HG02571 (cell line): ENCODE measurements around the gene NUTM2F.
"Not testable (repeated sequence)": the region's sequence is repeated elsewhere in the genome, so short reads cannot be mapped to it uniquely, and the experiment has no call there.

Experiments used
- ATAC-seq: cut with Tn5 transposase; IDR thresholded peaks from one replicate; pipeline ENCODE4 v1.9.1; 2021; ENCODE audit warnings: mild to moderate bottlenecking, moderate library complexity; ENCODE audit not compliant: unreplicated experiment

Gene NUTM2F, protein sequence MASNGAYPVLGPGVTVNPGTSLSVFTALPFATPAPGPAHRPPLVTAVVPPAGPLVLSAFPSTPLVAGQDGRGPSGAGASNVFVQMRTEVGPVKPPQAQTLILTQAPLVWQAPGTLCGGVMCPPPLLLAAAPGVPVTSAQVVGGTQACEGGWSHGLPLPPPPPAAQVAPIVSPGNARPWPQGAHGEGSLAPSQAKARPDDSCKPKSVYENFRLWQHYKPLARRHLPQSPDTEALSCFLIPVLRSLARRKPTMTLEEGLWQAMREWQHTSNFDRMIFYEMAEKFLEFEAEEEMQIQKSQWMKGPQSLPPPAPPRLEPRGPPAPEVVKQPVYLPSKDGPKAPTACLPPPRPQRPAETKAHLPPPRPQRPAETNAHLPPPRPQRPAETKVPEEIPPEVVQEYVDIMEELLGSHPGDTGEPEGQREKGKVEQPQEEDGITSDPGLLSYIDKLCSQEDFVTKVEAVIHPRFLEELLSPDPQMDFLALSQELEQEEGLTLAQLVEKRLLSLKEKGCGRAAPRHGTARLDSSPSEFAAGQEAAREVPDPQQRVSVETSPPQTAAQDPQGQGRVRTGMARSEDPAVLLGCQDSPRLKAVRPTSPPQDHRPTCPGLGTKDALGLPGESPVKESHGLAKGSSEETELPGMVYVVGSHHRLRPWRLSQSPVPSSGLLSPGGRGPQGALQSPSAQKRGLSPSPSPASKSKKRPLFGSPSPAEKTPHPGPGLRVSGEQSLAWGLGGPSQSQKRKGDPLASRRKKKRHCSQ

DNA sequence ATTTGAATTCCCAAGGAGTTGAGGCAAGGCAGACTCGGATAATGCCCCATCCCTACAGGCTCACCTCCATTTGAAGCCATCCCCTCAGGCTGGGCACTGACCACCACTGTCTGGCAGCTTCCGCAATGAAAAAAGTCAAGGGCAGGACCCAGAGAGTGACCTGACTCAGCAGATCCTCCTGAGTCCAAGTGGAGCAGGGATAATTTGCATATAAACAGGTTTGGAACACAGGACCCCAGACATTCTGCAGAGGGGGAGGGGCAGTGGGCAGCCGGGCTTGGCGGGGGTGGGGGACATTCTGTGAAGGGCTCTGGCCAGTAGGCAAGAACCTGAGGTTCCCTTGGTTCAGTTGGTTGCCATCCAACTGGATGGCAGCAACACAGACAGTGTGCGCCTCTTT lies at the start of gene NUTM2F:
Gene NUTM2F (minus strand): TSS at position 101 of the 400 bp plus-strand sequence. CDS start 21 bp downstream, at position 80.
- not testable (repeated sequence) for ATAC-seq

DNA sequence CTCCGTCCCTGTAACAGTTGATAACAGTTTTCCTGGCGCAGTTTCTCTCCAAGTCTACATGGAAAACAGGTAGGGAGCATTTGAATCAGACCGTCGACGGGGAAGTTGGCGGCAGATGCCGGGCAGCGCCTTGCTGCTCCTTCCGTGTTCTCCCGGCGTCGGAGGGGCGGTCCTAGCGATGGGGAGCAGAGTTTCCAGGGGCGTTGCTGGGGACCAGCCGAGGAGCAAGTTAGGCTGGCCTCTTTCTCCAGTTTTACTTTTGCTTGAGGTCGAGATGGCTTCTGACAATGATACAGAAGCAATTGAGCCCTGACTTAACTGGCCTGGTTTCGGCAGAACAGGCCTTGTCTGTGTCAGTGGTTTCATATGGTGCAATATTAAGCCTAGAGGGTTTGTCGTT lies 46.8 kb upstream of the NUTM2F start:
- ATAC-seq = peak; percentile 69

DNA sequence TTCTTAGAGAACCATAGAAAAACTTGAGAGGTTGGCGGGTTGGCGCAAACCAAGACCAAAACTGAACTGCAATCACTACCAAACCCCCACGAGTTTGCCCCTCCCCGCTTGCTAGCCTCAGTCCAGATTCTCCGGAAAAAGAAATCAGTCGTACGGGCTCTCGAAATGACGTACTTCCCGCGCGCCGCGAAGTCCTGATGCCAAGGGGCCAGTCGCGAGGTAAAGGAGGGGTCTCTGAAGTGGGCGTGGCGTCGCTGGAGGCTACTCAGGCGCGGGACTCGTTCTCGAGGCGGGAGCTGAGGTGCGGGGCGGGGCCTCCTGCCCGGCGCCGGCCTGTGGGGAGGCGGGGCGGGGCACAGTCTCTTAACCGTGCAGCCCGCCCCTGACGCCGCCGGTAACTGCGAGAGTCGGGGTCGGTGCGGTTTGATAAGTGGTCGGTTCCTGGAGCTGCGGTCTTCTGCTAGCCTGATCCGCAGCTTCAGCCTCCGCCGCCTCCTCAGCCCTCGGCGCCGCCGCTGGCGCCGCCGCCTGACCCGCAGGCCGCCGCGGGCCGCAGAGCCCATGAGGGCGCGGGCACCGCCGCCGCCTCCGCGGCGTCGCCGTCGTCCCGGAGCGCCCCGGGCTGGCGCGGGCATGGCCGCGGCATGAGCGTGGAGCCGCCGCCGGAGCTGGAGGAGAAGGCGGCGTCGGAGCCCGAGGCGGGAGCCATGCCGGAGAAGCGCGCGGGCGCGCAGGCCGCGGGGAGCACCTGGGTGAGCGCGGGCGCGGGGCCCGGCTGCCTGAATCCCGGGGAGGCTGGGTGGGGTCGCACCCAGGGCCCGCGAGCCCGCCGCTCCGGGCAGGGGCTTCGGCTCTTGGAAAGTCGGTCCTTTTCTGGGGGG lies 46.0 kb upstream of the NUTM2F start:
- peak; percentile 87 for ATAC-seq

DNA sequence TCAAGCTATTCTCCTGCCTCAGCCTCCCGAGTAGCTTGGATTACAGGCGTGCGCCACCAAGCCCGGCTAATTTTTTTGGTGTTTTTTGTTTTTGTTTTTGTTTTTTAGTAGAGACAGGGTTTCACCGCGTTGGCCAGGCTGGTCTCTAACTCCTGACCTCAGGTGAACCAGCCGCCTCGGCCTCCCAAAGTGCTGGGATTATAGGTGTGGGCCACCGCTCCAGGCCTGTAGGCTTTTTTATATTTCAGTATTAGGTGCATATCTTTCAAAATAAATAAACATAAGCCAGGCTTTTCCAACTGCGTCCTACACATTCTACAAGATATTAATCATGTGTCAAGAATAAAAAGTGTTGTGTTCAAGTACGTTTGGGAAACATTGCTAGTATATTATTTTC lies 45.3 kb upstream of the NUTM2F start:
- not testable (repeated sequence) for ATAC-seq

DNA sequence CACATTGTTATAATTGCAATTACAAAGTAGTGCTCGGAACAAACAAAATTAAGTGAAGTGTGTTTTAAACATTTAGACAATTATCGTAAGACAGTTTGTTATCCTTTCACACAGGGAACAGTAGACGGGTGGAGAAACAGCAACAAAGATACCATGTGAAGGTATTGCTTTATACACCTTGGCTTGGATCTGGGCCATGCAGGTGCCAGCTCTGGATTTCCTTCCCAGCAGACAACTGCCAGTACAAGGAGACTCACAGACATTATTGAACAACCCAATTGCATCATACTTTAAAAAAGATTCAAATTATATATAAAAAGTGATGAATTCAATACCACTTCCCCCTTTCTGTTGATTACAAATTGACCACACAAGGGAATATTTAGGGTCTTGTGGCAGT lies 41.8 kb upstream of the NUTM2F start:
- ATAC-seq = not testable (repeated sequence)

DNA sequence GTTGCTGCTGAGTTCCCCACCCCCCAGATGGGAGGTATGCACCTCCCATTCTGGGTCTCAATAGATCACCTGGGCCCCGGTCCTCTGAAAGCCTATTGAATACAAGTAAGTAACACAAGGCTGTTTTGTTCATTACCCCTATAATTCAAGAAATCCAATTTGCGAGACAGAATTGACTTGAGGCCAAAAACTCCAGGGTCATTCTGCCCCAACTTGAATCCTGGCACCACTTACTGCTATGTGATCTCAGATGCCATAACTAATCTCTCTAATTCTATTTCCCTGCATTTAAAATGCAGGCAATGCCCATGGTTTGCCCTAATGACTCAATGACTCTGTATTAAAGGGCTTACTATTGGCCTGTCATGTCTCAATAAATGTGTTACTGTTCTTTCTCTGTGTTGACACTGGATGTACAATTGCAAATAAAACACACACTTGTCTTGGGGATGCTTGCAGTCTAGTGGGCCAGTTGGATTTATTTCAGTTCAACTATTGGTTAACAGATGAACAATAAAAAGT lies 35.7 kb upstream of the NUTM2F start:
- not testable (repeated sequence) for ATAC-seq

DNA sequence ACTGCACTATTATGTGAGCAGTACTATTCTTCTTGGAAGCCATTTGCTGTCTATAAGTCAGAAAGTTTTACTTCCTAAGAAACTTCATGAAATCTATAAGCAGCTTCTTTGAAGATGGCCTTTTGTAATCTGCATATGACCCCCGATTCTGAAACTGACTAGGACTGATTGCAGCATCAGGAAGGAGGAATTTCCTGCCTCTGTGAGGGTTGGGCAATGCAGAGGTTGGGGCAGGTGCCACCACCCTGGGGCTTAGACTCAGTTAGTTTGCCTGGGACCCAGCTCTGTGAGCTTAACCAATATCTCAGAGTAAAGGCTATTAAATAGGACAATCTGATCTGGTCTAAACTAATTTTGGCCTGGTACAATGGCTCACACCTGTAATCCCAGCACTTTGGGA lies 28.7 kb upstream of the NUTM2F start:
- ATAC-seq = not testable (repeated sequence)

DNA sequence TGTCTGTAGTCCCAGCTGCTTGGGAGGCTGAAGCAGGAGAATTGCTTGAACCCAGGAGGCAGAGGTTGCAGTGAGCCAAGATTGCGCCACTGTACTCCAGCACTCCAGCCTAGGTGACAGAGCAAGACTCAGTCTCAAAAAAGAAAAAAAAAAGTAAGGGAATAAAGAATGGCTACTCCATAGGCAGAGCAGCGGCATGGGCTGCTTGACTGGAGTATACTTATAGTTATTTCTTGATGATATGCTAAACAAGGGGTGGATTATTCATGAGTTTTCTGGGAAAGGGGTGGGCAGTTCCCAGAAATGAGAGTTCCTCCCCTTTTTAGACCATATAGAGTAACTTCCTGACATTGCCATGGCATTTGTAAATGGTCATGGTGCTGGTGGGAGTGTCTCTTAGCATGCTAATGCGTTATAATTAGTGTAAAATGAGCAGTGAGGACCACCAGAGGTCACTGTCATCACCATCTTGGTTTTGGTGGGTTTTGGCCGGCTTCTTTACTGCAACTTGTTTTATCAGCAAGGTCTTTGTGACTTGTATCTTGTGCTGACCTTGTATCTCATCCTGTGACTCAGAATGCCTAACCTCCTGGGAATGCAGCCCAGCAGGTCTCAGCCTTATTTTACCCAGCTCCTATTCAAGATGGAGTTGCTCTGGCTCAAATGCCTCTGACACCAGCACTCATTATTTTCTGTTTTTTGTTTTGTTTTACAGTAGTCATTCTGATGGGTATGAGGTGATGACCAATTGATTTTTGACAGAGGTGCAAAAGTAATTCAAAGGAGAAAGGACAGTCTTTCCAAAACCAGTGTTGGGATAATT lies 23.7 kb upstream of the NUTM2F start:
- not testable (repeated sequence) for ATAC-seq

DNA sequence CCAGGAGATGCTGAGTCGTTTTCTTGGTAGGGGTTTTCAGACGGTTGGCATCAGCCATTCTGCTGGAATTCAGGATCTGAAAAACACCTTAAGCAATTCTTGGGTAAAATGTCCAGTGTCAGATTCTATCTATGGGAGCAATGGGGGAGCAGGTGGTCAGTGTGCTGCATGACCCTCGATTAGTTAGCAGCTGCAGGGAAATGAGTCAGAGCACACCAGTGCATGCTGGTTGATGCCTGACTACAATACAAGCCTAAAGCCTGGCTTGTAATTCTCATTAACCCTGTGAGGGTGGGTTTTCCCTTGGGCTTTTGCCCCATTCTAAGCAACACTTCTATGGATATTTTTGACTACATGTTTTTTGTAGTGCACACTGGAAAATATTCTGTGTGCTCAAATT lies 20.3 kb upstream of the NUTM2F start:
- not testable (repeated sequence) for ATAC-seq

DNA sequence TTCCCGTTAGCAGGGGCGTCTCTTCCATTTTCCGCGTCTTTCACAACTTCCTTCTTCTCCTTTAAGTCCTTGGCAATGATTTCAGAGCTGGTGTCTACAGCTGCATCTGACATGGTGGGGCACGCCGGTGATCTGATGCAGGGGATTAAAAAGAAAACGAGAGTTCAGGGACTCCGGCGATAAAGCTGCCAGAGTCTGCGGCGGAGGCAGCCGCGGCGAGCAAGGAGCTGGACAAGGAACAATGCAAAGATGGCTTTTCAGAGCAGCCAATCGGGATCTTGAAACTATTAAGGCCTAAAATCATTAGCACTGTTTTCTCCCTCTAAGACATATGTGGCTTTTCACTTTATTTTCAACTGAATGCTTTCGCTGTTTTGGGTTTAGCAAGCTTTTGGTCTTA lies 19.0 kb upstream of the NUTM2F start:
- not testable (repeated sequence) for ATAC-seq

DNA sequence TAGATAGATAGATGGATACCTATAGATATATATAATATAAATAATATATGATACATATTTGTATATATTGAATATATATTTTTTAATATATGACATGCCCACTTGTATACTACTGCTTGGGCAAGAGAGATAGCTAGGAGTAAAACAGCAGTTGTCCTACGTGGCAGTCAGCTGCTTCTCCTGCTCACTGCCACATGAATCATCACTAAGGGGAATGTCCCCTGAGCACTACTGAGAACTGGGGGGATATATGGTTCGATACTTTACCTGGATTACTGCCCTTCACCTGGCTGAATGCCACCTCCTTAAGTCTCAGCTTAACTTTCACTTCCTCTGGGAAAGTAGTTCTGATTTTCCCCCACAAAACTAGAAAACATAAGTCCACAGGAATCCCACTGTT lies 13.3 kb upstream of the NUTM2F start:
- ATAC-seq = not testable (repeated sequence)

DNA sequence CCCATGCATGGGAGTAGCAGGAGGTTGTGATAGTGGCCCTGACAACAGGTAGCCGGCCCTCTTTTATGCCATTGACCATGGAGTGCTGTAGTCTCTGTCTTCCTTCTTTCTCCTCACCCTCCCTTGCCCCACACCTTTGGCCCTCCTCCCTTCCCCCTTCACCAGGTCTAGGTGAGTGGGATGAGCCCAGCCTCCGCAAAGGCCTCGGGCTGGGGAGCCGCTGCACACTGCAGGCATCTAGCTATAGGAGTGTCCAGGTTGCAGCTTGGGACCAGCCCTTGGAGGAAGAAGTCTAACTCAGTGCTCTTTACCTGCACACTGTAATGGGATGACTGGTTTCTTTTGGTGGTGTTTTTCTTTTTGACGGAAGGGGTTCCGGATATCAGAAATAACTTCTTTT lies 12.3 kb upstream of the NUTM2F start:
- ATAC-seq = not testable (repeated sequence)

DNA sequence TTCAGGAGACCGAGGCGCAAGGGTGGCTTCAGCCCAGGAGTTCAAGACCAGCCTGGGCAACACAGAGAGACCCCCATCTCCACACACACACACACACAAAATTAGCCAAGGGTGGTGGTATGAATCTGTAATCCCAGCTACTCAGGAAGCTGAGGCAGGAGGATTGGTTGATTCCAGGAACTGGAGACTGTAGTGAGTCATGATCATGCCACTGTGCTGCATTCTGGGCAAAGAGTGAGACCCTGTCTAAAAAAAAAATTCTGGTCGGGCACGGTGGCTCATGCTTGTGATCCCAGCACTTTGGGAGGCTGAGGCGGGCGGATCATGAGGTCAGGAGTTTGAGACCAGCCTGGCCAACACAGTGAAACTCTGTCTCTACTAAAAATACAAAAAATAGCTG lies 11.2 kb upstream of the NUTM2F start:
- not testable (repeated sequence) for ATAC-seq

DNA sequence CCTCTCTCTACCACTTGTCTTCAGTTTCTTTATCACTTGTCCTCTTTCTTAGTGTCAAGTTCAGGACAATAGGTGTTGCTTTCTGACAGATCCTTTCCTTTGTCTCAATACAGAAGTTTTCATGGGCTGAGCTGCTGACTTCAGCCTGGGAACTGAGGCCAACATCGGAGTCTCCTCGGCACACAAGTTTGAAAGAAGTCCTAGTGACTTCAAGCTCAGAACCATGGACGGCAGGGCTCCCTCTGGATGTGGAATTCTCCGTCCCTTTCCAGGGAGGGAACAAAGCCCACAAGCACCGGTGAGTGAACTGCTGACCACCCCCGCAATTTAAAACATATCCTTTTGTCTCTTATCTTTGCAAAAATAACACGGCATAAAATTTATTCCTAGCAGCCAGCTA lies 10.3 kb upstream of the NUTM2F start:
- ATAC-seq = not testable (repeated sequence)

DNA sequence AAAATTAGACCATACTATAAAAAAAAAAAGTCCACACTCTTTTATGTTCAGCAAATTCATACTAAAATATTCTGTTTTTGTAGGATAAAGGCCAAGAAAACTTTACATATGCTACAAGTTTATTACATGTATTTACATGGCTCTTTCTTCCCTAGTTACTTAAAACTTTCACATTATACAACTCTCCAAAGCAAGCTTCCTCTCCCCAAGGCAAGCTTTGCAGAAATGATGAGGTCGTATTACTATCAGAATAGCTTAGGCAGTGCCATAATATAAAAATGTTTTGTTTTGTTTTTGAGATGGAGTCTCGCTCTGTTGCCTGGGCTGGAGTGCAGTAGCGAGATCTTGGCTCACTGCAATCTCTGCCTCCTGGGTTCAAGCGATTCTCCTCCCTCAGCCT lies 8.0 kb upstream of the NUTM2F start:
- ATAC-seq = not testable (repeated sequence)

DNA sequence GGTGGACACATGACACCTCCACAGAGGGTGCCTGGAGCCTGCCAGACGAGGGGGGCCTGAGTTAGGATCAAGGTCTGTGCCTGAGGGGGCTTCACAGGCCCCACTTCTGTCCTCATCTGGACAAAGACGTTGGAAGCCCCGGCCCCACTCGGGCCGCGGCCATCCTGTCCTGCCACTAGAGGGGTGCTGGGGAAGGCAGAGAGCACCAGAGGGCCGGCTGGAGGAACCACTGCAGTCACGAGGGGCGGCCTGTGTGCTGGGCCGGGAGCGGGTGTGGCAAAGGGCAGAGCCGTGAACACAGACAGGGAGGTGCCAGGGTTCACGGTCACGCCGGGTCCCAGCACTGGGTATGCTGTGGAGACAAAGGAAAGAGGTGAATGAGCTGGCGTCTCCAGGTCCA lies 2.9 kb downstream of the NUTM2F start:
- not testable (repeated sequence) for ATAC-seq

DNA sequence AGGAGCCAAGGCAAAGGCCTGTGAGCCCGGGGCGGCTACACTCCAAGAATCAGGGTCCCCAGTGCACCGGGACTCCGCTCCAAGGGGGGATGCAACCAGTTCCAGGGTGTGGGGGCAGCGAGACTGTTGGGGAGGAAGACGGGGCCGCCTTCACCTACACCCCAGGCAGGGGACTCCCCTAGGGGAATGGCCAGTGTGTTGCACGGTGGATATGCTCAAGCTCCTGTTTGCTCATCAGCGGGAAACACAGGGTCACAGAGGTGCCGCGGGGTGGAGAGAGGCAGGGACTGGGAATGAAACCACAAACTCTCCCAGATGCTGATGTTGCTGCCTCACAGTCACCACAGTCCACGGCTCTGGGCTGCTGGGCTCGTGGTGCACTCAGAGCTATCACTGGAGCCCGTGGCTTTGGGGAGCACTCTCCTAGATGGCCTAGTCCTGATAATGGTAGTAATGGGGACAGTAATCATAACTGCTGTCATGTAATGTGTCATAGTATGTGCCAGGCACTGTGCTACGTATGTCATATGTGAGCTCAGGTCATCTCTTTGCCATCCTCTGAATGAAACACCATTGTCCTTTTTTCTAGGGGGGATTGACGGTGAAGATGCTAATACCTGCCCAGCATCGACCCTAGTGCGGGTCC lies 5.2 kb downstream of the NUTM2F start:
- not testable (repeated sequence) for ATAC-seq

DNA sequence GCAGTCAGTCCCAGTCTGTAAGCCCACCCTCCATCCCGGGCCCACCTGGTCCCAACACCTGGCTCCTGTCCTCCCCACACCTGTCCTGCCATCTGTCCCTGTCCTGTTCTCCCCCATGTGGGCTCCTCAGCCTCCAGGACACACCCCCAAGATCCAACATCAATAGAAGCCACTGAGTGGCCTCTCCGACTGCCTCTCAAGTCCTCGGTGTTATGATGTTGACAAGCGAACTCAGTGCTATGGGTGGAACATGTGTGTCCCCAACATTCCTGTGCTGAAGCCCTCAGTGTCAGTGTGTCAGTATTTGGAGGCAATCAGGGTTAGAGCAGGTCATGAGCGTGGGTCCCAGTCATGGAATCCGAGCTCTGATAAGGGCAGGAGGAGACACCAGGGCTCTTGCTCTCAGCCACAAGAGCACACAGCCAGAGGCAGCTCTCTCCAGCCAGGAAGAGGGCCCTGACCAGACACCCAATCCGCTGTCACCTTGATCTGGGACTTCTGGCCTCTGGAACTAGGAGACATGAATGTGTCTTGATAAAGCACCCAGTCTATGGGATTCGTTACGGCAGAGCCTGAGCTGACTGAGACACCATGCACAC lies 6.0 kb downstream of the NUTM2F start:
- ATAC-seq = not testable (repeated sequence)
